Neural progenitor cell (in vitro differentiated cells): Measurements from ENCODE around the gene EME2. TPM values are rescaled to one million over a fixed set of nuclear protein-coding genes. Genes with fewer than 3 reads are reported as not detected.

ENCODE experiments used
- DNase-seq: peaks from one replicate; pipeline ENCODE4 v3.0.0-alpha.2; 2016; ENCODE audit warnings: low spot score
- H2AFZ ChIP-seq: fragments of 200-600 bp; sonication (generic); replicated peaks from 2 replicates; pipeline ENCODE4 v1.6.1; 2016; ENCODE audit warnings: antibody characterized with exemption
- H3F3A ChIP-seq: fragments of 200-600 bp; sonication (generic); 2 replicates; pipeline ENCODE4 v1.6.1; 2016; ENCODE audit warnings: antibody characterized with exemption, low read depth
- H3K27ac ChIP-seq: fragments of 200-600 bp; sonication (generic); 2 replicates; pipeline ENCODE4 v1.5.1; 2016; ENCODE audit warnings: mild to moderate bottlenecking
- H3K27me3 ChIP-seq: fragments of 200-600 bp; sonication (generic); 2 replicates; pipeline ENCODE4 v1.6.1; 2016; ENCODE audit warnings: mild to moderate bottlenecking, moderate library complexity
- H3K36me3 ChIP-seq: fragments of 200-600 bp; sonication (generic); 2 replicates; pipeline ENCODE4 v1.5.1; 2016
- H3K4me1 ChIP-seq: fragments of 200-600 bp; sonication (generic); 2 replicates; pipeline ENCODE4 v1.6.1; 2016; ENCODE audit warnings: mixed run types
- H3K4me2 ChIP-seq: fragments of 200-600 bp; sonication (generic); 2 replicates; pipeline ENCODE4 v1.6.1; 2016
- H3K4me3 ChIP-seq: fragments of 200-600 bp; sonication (generic); 2 replicates; pipeline ENCODE4 v1.5.1; 2016
- H3K79me2 ChIP-seq: fragments of 200-600 bp; sonication (generic); 2 replicates; pipeline ENCODE4 v1.6.1; 2016; ENCODE audit warnings: low read depth
- H3K9ac ChIP-seq: fragments of 200-600 bp; sonication (generic); 2 replicates; pipeline ENCODE4 v1.6.1; 2016
- H3K9me3 ChIP-seq: fragments of 200-600 bp; sonication (generic); 2 replicates; pipeline ENCODE4 v1.5.1; 2016; ENCODE audit warnings: low read depth
- H4K20me1 ChIP-seq: fragments of 200-600 bp; sonication (generic); 2 replicates; pipeline ENCODE4 v1.6.1; 2016; ENCODE audit warnings: low read depth
- H3K27ac Mint-ChIP-seq: 3 replicates; pipeline ENCODE4 v1.8.0; 2021; ENCODE audit warnings: mixed read lengths
- H3K27me3 Mint-ChIP-seq: 2 replicates; pipeline ENCODE4 v1.8.0; 2022; ENCODE audit warnings: low read depth, mild to moderate bottlenecking, inconsistent platforms, moderate library complexity, mixed read lengths; ENCODE audit not compliant: insufficient read depth
- H3K36me3 Mint-ChIP-seq: 3 replicates; pipeline ENCODE4 v1.8.0; 2021; ENCODE audit warnings: mixed read lengths
- H3K4me1 Mint-ChIP-seq: 3 replicates; pipeline ENCODE4 v1.8.0; 2021; ENCODE audit warnings: mixed read lengths
- H3K4me3 Mint-ChIP-seq: 3 replicates; pipeline ENCODE4 v1.8.0; 2021; ENCODE audit warnings: mild to moderate bottlenecking, moderate library complexity, mixed read lengths
- H3K9me3 Mint-ChIP-seq: 3 replicates; pipeline ENCODE4 v1.8.0; 2020; ENCODE audit warnings: mixed read lengths
- CTCF ChIP-seq: fragments of 200-600 bp; sonication (generic); IDR thresholded peaks from 2 replicates; pipeline ENCODE4 v1.5.1; 2017; ENCODE audit warnings: antibody characterized with exemption, mild to moderate bottlenecking
- EZH2 ChIP-seq: fragments of 200-600 bp; sonication (generic); IDR thresholded peaks from 2 replicates; pipeline ENCODE4 v1.6.1; 2017; ENCODE audit warnings: antibody characterized with exemption, mild to moderate bottlenecking, moderate library complexity
- EZH2phosphoT487 ChIP-seq: fragments of 200-600 bp; sonication (generic); IDR thresholded peaks from 2 replicates; pipeline ENCODE4 v1.6.1; 2017; ENCODE audit warnings: antibody characterized with exemption
- total RNA-seq: library from RNA; depleted of rRNA; stranded (reverse); fragments of >200 nt; gene quantifications from 2 replicates; pipeline ENCODE4 v1.2.3, GENCODE V29; 2015; ENCODE audit warnings: low replicate concordance

EME2 gene
- total RNA-seq, 1 donor from 2014 or later = 2.3 TPM

DNA sequence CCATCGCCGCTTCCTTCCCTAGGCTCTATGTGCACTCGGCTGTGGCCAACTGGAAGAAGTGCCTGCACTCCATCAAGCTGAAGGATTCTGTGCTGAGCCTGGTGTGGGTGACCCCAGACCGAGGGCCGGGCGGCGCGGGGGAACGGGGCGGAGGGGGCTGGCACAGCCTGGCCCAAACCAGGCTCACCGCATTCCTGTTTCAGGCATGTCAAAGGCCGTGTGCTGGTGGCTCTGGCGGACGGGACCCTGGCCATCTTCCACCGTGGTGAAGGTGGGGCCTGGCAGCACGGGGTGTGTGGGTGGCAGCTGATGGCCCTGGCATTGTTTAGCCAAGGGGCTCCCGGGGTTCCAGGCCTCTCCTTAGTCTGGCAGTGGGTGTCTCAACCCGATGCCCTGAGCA is 5.9 kb upstream of the EME2 start:
- H3K4me2 ChIP-seq = no peak overlapping the region
- no peaks in the 10 kb centered on the region for H3K36me3 ChIP-seq
- TF ChIP-seq EZH2phosphoT487 = no peak
- no peak for TF ChIP-seq EZH2
- no peaks in the 10 kb centered on the region for H3K79me2 ChIP-seq
- Mint-ChIP-seq H3K9me3 (no peaks in the 10 kb centered on the region), H3K4me3 (no peak overlapping the region), H3K36me3 (no peaks in the 10 kb centered on the region), H3K27ac (no peak overlapping the region), H3K4me1 (peaks cover under 1% of the 10 kb centered on the region), H3K27me3 (peaks cover 4% of the 10 kb centered on the region)
- no peak overlapping the region for H2AFZ ChIP-seq
- peaks cover 15% of the 10 kb centered on the region for H3F3A ChIP-seq
- no peaks in the 10 kb centered on the region for H3K4me1 ChIP-seq
- H4K20me1 ChIP-seq = peaks cover 37% of the 10 kb centered on the region
- DNase-seq = no peak
- H3K9ac ChIP-seq = no peak overlapping the region
- H3K4me3 ChIP-seq = no peak overlapping the region
- no peaks in the 10 kb centered on the region for H3K9me3 ChIP-seq
- no peaks in the 10 kb centered on the region for H3K27me3 ChIP-seq
- H3K27ac ChIP-seq = no peak overlapping the region

- Histone ChIP-seq H3K4me3 (no peak overlapping the region), H4K20me1 (peaks cover 43% of the 10 kb centered on the region), H3K9me3 (no peaks in the 10 kb centered on the region), H3K27me3 (no peaks in the 10 kb centered on the region), H3K27ac (no peak overlapping the region), H3K9ac (no peak overlapping the region), H3K4me1 (no peaks in the 10 kb centered on the region), H2AFZ (no peak overlapping the region), H3K79me2 (peaks cover 6% of the 10 kb centered on the region), H3K4me2 (no peak overlapping the region), H3F3A (peaks cover 15% of the 10 kb centered on the region), H3K36me3 (no peaks in the 10 kb centered on the region)
- no peak for DNase-seq
- Mint-ChIP-seq H3K4me3 (no peak overlapping the region), H3K27ac (no peak overlapping the region), H3K36me3 (peaks cover 3% of the 10 kb centered on the region), H3K27me3 (peaks cover 7% of the 10 kb centered on the region), H3K4me1 (peaks cover 7% of the 10 kb centered on the region), H3K9me3 (no peaks in the 10 kb centered on the region)
- TF ChIP-seq EZH2 (no peak), CTCF (no peak), EZH2phosphoT487 (no peak)
Measured at GRCh38 chr16:1767116-1767994, 5.3 kb upstream of the EME2 start.

GRCh38 chr16:1768061-1768766 is 4.4 kb upstream of the EME2 start:
- no peak overlapping the region for H3K4me3 Mint-ChIP-seq
- H3K4me1 Mint-ChIP-seq = peaks cover 7% of the 10 kb centered on the region

More at GRCh38 chr16:1768061-1768766, 4.4 kb upstream of the EME2 start:
- H3K79me2 ChIP-seq = peaks cover 11% of the 10 kb centered on the region
- no peaks in the 10 kb centered on the region for H3K4me1 ChIP-seq
- H3K4me3 ChIP-seq = no peak overlapping the region
- no peak for TF ChIP-seq CTCF
- no peak for TF ChIP-seq EZH2phosphoT487
- no peak for TF ChIP-seq EZH2
- no peak overlapping the region for H2AFZ ChIP-seq
- H3K36me3 Mint-ChIP-seq = peaks cover 3% of the 10 kb centered on the region
- no peak overlapping the region for H3K9ac ChIP-seq
- no peaks in the 10 kb centered on the region for H3K36me3 ChIP-seq
- no peak overlapping the region for H3K4me2 ChIP-seq
- no peaks in the 10 kb centered on the region for H3K9me3 ChIP-seq
- H3K27ac ChIP-seq = no peak overlapping the region
- H3K27me3 ChIP-seq = no peaks in the 10 kb centered on the region
- peaks cover 11% of the 10 kb centered on the region for H3F3A ChIP-seq
- H3K27me3 Mint-ChIP-seq = peaks cover 7% of the 10 kb centered on the region
- H4K20me1 ChIP-seq = peaks cover 41% of the 10 kb centered on the region
- no peak overlapping the region for H3K27ac Mint-ChIP-seq
- no peaks in the 10 kb centered on the region for H3K9me3 Mint-ChIP-seq
- no peak for DNase-seq
